GM11168 (cell line): Measurements from ENCODE around the gene PTH1R.

Experiments used
- in situ Hi-C: fragments of 300-500 bp; cut with MboI; formaldehyde crosslinking; loops from one replicate; pipeline ENCODE4 v1.12.0; 2022; ENCODE audit warnings: low sequenced_read_pairs; ENCODE audit not compliant: unreplicated experiment

The PTH1R gene

GRCh38 chr3:46895761-46896160 is 18.2 kb downstream of the PTH1R start:
- in situ Hi-C loops, result no loop called here

- in situ Hi-C loops, result no loop called here
Measured at GRCh38 chr3:46896386-46896785, 18.9 kb downstream of the PTH1R start.

GRCh38 chr3:46897031-46897430 is 19.5 kb downstream of the PTH1R start:
- in situ Hi-C loops, result no loop called here

GRCh38 chr3:46897829-46898320 is 20.4 kb downstream of the PTH1R start:
- in situ Hi-C loops, result no loop called here

- in situ Hi-C loops, result no loop called here
Measured at GRCh38 chr3:46898321-46899150, 21.0 kb downstream of the PTH1R start.

- in situ Hi-C loops, result no loop called here
Measured at GRCh38 chr3:46899151-46900006, 21.9 kb downstream of the PTH1R start.

GRCh38 chr3:46900007-46900292 is 22.4 kb downstream of the PTH1R start:
- in situ Hi-C loops, result no loop called here

GRCh38 chr3:46900356-46900755 is 22.8 kb downstream of the PTH1R start:
- in situ Hi-C loops, result no loop called here

- in situ Hi-C loops, result no loop called here
Measured at GRCh38 chr3:46901061-46901460, 23.5 kb downstream of the PTH1R start.

- in situ Hi-C loops, result no loop called here
Measured at GRCh38 chr3:46901591-46902187, 24.2 kb downstream of the PTH1R start.

- in situ Hi-C loops, result no loop called here
Measured at GRCh38 chr3:46902188-46902631, 24.7 kb downstream of the PTH1R start.

- in situ Hi-C loops, result no loop called here
Measured at GRCh38 chr3:46903341-46904302, 26.1 kb downstream of the PTH1R start.

- in situ Hi-C loops, result no loop called here
Measured at GRCh38 chr3:46904303-46905212, 27.0 kb downstream of the PTH1R start.

GRCh38 chr3:46905213-46905560 is 27.7 kb downstream of the PTH1R start:
- in situ Hi-C loops, result no loop called here

GRCh38 chr3:46905661-46906451 is 28.3 kb downstream of the PTH1R start:
- in situ Hi-C loops, result no loop called here

- in situ Hi-C loops, result no loop called here
Measured at GRCh38 chr3:46906471-46907058, 29.0 kb downstream of the PTH1R start.

GRCh38 chr3:46907271-46907670 is 29.8 kb downstream of the PTH1R start:
- in situ Hi-C loops, result no loop called here

- in situ Hi-C loops, result no loop called here
Measured at GRCh38 chr3:46907960-46908293, 30.4 kb downstream of the PTH1R start.
